SK-MEL-5 (cell line): ENCODE data around the gene DAPP1. TPM values are rescaled to one million over a fixed set of nuclear protein-coding genes. Genes with fewer than 3 reads are reported as not detected.

Experiments used
- DNase-seq: peaks from one replicate; pipeline ENCODE4 v3.0.0-alpha.2; 2016; ENCODE audit warnings: low read depth, low spot score
- in situ Hi-C: cut with HindIII; loops from 2 replicates; pipeline ENCODE4 v1.10.0; 2016; ENCODE audit warnings: low sequenced_read_pairs, high pct_unique_total_duplicates, low pct_unique_long_range_greater_than_20kb
- total RNA-seq: library from RNA; depleted of rRNA; stranded (reverse); fragments of >200 nt; shearing (Covaris generic); gene quantifications from 2 replicates; pipeline ENCODE4 v1.2.3, GENCODE V29; 2014

The DAPP1 gene
- total RNA-seq, 1 experiment from 2014 or later: not detected

GRCh38 chr4:99844048-99844447 is 27.4 kb downstream of the DAPP1 start:
- in situ Hi-C loops: no loop called here
- no peak for DNase-seq

- no peak for DNase-seq
- in situ Hi-C loops: no loop called here
Observed at GRCh38 chr4:99845179-99845578, 28.6 kb downstream of the DAPP1 start.

- in situ Hi-C loops: no loop called here
- no peak for DNase-seq
Observed at GRCh38 chr4:99845708-99846469, 29.3 kb downstream of the DAPP1 start.

- in situ Hi-C loops: no loop called here
- DNase-seq: no peak
Observed at GRCh38 chr4:99846891-99847290, 30.3 kb downstream of the DAPP1 start.

- no peak for DNase-seq
- in situ Hi-C loops: no loop called here
Observed at GRCh38 chr4:99847362-99847976, 30.8 kb downstream of the DAPP1 start.

- DNase-seq: no peak
- in situ Hi-C loops: no loop called here
Observed at GRCh38 chr4:99848591-99849001, 32.0 kb downstream of the DAPP1 start.

- in situ Hi-C loops: no loop called here
- no peak for DNase-seq
Observed at GRCh38 chr4:99852199-99852749, 35.6 kb downstream of the DAPP1 start.

GRCh38 chr4:99853190-99853589 is 36.6 kb downstream of the DAPP1 start:
- no peak for DNase-seq

GRCh38 chr4:99853999-99854398 is 37.4 kb downstream of the DAPP1 start:
- in situ Hi-C loops: no loop called here
- no peak for DNase-seq

More at GRCh38 chr4:99853190-99853589, 36.6 kb downstream of the DAPP1 start:
- in situ Hi-C loops: no loop called here

- DNase-seq: no peak
- in situ Hi-C loops: no loop called here
Observed at GRCh38 chr4:99855678-99856077, 39.1 kb downstream of the DAPP1 start.

GRCh38 chr4:99856166-99856565 is 39.5 kb downstream of the DAPP1 start:
- in situ Hi-C loops: no loop called here

GRCh38 chr4:99857307-99857706 is 40.7 kb downstream of the DAPP1 start:
- in situ Hi-C loops: no loop called here

More at GRCh38 chr4:99856166-99856565, 39.5 kb downstream of the DAPP1 start:
- no peak for DNase-seq

GRCh38 chr4:99859618-99860017 is 43.0 kb downstream of the DAPP1 start:
- no peak for DNase-seq
- in situ Hi-C loops: no loop called here

More at GRCh38 chr4:99857307-99857706, 40.7 kb downstream of the DAPP1 start:
- no peak for DNase-seq

- in situ Hi-C loops: no loop called here
- no peak for DNase-seq
Observed at GRCh38 chr4:99860521-99860920, 43.9 kb downstream of the DAPP1 start.

- in situ Hi-C loops: no loop called here
- DNase-seq: no peak
Observed at GRCh38 chr4:99861120-99861905, 44.7 kb downstream of the DAPP1 start.

- DNase-seq: no peak
- in situ Hi-C loops: no loop called here
Observed at GRCh38 chr4:99863804-99864203, 47.2 kb downstream of the DAPP1 start.

GRCh38 chr4:99868126-99868596 is 51.5 kb downstream of the DAPP1 start:
- DNase-seq: no peak
- in situ Hi-C loops: no loop called here

GRCh38 chr4:99872570-99872969 is 55.9 kb downstream of the DAPP1 start:
- in situ Hi-C loops: no loop called here
- DNase-seq: no peak
